Prostate gland (tissue), 2 donors: ENCODE results near the gene CTAGE8.
"Not testable (repeated sequence)": the region's sequence is repeated elsewhere in the genome, so short reads cannot be mapped to it uniquely, and the experiment has no call there.

ENCODE experiments used
- CTCF ChIP-seq, 4 experiments: fragments of 200-600 bp in 2 of 4; fragments of 450-650 bp in 2 of 4; sonication (generic) in 2 of 4; IDR thresholded peaks; 1 replicate in 3 of 4; 2 replicates in 1 of 4; pipeline ENCODE4 v1.5.1; 2016 to 2019; ENCODE audit warnings: antibody characterized with exemption in 4 of 4, mild to moderate bottlenecking in 2 of 4, moderate library complexity in 2 of 4
- POLR2AphosphoS5 ChIP-seq: sonication (generic); formaldehyde crosslinking; IDR thresholded peaks from one replicate; pipeline ENCODE4 v1.6.1; 2017; ENCODE audit warnings: antibody characterized with exemption

GRCh38 chr7:144259067-144259466 lies 10.0 kb downstream of the CTAGE8 start:
- TF ChIP-seq POLR2AphosphoS5; CTCF (IDR thresholded peaks at IDR 0.05): not testable (repeated sequence)
